HuH-7.5 (cell line): ENCODE measurements around the gene EIF5A.

Source experiments
- DNase-seq: peaks from one replicate; pipeline ENCODE4 v3.0.0; 2011; ENCODE audit warnings: low spot score

Gene EIF5A

DNA sequence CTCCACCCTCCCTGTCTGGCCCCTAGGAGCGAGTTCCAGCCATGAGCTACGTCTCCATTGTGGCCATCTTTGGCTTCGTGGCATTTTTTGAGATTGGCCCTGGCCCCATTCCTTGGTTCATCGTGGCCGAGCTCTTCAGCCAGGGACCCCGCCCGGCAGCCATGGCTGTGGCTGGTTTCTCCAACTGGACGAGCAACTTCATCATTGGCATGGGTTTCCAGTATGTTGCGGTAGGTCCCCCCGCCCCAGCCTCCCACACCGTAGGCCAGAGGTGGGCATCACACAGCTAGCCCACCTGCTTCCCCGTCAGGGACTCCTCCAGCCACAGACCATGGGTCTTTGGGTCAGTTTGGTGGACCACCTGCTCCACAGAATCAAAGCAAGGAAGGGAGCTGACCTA, 21.7 kb upstream of the EIF5A start:
- DNase-seq: no peak

- no peak for DNase-seq
Observed at GRCh38 chr17:7289256-7290032, 18.0 kb upstream of the EIF5A start.

GRCh38 chr17:7290166-7290565, 17.3 kb upstream of the EIF5A start:
- DNase-seq: no peak

- DNase-seq: no peak
Observed at GRCh38 chr17:7290685-7291084, 16.7 kb upstream of the EIF5A start.

DNA sequence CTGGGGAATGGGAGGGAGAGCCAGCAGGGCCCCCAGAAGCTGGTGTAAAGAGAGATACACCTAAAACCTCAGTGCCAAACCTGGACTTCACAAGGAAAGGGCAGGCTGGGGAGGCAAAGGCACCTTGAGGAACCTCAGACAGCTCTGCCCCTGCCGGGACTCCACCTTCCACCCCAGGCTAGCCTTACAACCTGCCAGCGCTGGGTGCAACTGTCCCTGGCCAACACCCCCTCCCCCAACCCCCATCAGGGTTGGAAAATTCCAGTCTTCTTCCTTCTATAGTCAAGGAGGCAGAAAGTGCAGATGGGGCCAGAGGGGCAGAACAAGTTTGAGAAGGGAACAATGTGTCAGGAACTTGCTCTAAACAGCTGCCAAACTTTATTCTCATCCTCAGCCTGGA, 15.2 kb upstream of the EIF5A start:
- no peak for DNase-seq

GRCh38 chr17:7292729-7293128, 14.7 kb upstream of the EIF5A start:
- DNase-seq: no peak

DNA sequence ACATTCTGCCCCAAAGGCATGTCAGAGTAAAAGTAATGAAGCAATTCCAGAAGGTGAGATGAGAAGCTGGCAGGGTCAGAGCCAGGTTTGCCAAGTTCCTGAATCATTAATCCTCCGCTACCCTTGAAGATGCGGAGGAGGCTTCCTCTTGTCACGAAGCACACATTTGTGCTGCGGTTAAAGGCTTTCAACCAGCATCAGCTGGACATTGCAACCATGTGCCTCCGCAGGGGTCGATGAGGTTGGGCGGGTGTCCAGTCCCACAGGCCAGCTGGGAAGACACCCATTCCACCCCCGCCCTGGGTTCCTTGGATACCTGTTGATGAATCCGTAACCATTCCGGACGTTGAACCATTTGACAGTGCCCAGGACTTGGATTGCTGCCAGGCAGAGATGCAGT, 14.3 kb upstream of the EIF5A start:
- no peak for DNase-seq

DNA sequence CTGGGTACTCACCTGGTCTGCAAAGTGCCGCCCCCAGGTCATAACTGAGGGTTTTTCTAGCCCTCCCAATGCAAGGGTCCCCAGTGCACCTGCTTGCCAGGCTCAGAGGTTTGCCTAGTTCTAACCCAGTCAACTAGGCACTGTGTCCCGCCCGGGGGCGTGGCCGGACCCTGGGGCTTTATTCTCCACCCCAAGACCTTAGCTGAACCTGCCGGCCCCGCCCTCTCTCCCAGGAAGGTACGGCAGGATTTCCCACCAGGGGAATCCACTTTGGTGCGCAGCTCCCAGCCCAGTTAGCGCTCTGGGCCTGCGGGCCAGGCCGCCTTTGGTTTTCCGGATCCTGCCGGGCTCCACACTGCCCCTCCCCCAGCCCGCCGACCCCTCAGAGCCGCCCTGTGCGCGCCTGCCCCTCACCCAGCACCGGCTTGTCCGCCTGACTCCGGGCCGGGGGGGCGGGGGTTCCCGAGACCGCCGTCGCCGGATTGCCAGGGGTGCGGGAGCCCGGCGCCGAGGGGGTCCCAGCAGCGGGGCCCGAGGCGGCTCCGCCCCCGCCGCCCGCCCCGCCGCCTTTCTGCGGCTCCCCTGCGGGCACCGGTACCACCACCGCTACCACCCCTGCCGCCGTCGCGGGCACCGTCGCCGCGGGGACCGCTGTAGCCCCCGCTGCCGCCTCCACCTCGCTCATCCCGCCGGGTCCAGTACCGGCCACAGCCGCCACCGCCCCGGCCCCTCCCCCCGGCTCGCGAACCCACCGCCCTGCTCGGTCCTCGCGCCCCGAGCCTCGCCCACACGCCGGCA, 13.4 kb upstream of the EIF5A start:
- no peak for DNase-seq

DNA sequence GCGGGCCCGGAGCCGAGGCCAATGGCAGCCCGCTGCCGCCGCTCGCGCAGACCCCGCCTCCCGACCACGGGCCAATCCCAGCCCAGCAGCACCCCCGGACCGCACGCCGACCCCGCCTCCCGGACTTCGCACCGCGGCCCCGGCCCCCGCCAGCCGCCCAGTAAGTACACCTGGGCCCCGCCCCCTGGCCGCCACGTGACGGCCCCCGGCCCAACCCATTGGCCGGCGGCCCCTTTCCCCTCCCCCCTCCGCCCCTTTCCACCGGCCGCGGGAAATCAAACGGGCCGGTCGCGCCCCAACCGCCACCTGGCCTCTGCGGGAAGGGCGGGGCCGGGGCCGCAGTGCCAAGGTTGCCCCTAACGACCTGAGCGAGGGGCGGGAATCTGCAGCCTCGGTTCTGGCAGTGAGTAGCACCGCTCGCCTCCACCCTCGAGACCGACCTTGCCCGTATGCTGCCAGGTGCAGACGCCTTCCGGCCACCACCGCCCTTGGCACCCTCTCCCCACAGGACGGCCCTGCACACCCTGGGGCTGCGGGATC, 12.7 kb upstream of the EIF5A start, which contains the start of gene YBX2:
Gene YBX2 (minus strand): TSS at position 26 of the 540 bp plus-strand sequence. CDS start 139 bp downstream, outside the sequence.
- peak; percentile 93 for DNase-seq

GRCh38 chr17:7295230-7296180, 11.9 kb upstream of the EIF5A start:
- DNase-seq: no peak

- peak; percentile 87 for DNase-seq
Observed at GRCh38 chr17:7296189-7296861, 11.1 kb upstream of the EIF5A start.

DNA sequence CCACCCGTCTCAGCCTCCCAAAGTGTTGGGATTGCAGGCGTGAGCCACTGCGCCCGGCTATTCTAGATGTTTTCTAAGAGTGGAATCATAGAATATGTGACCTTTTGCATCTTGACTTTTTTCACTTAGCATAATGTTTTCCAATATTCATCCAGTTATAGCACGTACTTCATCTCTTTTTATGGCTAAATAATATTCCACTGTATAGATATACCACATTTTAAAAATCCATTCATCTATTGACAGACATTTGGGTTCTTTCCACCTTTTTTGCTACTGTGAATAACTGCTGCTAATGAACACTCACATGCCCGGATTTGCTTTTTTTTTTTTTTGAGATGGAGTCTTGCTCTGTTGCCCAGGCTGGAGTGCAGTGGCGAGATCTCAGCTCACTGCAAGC, 3.2 kb upstream of the EIF5A start:
- DNase-seq: no peak

GRCh38 chr17:7307686-7308624, 527 bp downstream of the EIF5A start:
- no peak for DNase-seq

- DNase-seq: peak; percentile 75
Observed at GRCh38 chr17:7308625-7309433, 1.4 kb downstream of the EIF5A start.

DNA sequence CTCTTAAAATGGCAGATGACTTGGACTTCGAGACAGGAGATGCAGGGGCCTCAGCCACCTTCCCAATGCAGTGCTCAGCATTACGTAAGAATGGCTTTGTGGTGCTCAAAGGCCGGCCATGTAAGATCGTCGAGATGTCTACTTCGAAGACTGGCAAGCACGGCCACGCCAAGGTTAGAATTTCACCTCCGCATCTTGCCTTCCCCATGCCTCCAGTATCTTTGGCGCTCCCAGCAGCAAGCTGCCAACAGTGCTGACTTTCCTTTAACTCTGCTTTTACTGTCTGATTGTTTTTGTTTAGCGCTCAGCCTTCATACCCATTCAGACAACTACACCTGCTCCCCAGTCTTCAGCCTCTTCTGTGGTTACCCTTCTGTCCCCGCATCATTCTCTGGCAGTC, 2.2 kb downstream of the EIF5A start:
- no peak for DNase-seq

- DNase-seq: no peak
Observed at GRCh38 chr17:7311110-7311705, 3.8 kb downstream of the EIF5A start.

DNA sequence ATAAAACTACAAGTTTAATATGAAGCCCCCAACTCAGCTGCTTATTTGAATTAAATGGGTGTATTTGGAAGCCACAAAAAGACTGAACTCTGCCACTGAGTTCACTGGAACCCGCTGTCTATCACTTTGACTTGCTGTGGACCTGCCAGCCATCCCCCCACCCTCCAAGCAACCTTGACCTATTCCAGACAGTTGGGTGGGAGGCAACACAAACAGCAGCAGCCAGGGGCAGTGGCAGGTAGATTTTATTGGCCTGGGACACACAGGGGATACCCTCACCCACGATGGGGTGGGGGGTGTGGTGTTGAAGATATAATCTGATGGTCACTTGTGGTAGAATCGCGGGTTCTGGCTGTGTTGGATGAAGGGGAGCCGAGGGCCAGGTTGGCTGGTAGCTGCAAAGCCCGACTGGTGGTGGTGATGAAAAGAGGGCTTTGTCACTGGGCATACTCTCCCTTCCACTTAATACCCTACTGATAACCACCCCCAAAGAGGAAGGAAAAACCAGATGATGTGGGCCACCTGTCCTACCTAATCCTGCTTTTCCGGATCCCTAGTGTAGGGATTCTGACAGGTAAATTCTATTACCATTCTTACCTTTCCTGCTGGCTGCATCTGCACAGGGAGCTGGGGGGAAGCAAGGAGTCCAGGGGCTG, 5.1 kb downstream of the EIF5A start:
- no peak for DNase-seq
